ENCODE measurements around the gene KLHL36.

Gene KLHL36
- 60.7 to 203 reads per million in 2 experiments for total RNA-seq

DNA sequence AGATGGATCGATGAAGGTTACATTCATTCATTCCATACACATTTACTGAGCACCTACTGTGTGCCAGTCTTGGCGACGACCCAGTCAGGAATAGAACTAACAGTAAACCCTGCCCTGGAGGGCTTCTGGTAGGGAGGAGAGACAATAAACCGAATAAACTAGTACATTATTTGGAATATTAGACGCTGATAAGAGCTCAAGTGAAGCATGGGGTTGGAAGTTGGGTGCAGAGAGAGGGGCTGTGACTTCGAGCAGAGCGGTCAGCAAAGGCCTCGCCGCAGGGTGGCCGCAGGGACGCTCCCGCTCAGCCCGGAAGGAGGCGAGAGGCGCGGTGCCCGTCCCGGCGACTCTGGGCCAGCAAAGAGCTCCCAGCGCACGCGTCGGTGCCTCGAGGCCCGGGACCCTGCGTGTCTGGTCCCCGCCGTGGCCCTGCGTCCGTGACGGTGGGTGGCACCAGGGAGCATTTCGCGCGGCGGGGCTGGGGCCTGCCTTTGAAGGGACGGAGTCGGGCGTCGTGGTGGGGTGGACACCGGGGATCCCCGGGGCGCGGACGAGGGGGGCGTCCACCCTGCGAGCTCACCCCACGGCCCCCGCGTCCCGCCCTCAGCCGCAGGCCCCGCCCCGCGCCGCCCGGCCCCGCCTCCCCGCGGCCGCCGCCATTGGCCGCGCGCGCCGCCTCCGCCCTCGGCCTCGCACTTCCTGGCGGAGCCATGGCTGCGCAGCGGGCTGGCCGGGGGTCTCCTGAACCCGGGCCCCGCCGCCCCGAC is at the start of gene KLHL36:
Gene KLHL36 (plus strand): TSS at position 684 of the 767 bp plus-strand sequence. CDS start 2,357 bp downstream, outside the sequence.
- DNase-seq (ENCODE audit: low read depth), result peak; percentile 64

DNA sequence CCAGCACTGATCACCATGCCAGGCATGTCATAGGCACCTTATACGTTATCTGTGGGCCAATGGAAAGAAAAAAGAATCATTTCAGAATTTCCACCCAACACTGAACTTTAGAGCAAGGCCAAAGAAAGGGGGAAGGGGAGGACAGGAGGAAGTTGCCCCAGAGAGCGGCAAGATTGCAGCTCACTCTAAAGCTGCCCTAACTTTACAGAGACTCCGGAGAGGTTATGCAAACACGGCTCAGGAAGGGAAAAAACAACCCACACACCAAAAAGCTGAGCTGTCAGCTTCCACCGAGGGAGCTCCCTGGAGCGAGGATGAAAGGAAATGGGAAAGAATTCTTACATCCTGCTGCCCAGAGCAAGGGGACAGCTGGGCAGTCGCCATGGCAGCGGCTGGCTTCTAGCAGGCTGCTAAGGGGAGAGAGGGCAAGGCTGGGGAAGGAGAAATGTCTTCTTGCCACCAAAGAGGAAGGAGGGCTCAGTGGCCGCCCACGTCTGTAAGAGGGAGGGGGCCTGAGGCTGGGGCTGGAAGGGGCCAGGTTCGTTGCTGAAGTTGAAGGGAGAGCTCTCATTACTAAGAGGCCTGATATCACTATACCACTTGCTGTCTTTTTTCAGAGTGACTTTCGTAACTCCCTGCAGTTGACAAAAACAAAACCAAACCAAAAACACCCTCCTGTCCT is 48.6 kb upstream of the KLHL36 start:
- no peak for DNase-seq (ENCODE audit: low read depth)

DNA sequence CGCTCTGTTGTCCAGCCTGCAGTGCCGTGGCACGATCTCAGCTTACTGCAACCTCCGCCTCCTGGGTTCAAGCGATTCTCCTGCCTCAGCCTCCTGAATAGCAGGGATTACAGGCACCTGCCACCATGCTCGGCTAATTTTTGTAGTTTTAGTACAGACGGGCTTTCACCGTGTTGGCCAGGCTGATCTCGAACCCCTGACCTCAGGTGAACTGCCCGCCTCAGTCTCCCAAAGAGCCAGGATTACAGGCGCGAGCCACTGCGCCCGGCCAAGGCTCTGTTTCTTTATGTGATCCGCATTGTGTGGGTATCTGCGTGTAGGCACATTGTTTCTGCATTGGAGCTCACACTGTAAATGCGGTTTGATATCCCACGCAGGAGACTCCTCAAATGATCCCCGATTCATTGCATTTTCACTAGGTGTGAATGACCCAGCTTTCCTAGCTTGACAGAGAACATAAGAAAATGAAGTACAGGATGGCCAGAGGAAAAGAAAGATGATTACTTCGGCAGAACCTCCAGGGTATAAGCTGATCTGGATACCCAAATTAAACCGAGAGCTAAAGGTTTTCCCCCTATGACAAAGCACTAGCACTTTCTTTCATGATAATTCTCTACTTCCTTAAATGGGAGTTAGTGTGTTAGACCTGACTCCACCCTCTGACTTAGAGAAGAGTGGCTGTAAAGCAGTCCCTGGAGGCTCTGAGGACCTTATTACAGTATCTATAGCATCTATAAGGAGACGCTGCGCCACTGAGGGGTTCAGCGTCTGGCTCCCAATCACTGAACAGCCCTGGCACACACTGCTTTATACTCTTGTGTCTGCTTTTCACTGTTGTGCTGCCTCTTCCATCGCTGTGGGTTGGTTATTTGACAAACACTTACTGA is 47.7 kb upstream of the KLHL36 start:
- DNase-seq (ENCODE audit: low read depth), result no peak

DNA sequence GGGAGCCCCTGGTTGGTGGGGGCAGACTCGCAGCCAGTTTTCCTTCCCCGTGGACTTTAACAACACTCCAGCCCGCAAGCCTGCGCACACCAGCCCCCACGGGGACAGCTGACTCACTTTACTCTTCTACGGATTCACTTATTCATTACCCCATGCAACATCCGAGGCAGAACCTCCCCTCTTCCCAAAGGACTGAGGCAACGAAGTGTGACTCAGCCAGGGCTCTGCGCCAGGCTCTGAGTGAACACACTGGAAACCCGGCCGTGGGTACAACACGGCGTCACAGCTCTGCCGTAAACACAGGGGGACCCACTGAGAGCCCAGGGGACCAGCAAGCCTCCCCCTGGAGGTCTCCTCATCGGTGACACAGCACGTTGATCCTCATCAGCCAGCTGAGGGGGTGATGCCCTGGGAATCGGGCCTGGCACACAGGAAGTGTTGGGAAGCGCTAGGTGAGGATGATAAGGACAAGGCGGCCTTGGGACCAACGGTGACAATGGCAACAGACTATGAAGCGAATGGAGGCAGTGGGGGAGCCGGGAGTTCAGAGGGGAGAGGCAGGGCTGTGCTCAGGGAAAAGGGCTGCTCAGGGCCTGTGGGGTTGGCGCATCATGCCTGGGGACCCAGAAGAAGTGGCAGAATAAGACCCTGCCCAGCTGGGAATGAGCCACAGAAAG is 45.0 kb upstream of the KLHL36 start:
- peak; percentile 58 for DNase-seq (ENCODE audit: low read depth)

DNA sequence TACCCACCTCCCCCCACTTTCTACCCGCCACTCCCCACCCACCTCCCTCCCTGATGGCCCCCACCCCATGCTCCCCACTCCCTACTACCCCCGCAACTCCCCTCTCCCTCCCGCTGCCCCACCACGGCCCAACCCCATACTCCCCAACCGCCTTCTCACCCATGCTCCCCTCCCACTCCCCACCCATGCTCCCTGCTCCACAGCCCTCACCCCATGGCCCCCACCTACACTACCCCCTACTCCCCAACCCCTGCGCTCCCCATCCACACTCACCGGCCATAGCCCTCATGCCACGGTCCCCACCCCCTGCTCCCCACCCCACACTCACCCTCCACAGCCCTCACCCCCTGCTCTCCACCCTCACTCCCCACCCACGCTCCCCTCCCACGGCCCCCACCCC is 44.4 kb upstream of the KLHL36 start:
- no peak for DNase-seq (ENCODE audit: low read depth)

DNA sequence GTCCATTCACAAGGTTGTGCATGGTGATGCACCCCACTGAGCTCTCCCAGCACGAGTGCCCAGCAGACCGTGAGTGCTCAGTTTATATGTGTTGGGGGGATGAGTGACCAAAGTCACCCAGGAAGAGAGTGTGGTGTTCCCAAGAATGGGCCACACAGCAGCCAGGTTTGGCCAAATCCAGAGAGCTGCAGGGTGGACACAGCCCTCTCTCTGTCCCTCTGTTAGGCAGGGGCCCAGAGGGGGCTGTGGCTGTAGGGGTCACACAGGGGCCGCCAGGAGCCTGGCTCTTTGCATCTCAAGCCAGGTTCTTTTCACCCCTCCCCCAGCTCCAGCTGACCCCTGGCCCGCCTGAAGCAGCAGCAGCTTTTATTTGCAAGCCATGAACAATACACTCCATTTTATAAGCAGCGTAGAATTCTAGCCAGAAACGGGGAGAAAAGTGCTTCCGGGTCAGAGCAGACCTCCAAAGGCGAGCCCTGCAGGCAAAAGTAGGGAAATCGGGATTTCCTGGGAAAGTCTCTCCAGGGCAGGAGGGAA is 43.8 kb upstream of the KLHL36 start:
- DNase-seq (ENCODE audit: low read depth), result no peak

DNA sequence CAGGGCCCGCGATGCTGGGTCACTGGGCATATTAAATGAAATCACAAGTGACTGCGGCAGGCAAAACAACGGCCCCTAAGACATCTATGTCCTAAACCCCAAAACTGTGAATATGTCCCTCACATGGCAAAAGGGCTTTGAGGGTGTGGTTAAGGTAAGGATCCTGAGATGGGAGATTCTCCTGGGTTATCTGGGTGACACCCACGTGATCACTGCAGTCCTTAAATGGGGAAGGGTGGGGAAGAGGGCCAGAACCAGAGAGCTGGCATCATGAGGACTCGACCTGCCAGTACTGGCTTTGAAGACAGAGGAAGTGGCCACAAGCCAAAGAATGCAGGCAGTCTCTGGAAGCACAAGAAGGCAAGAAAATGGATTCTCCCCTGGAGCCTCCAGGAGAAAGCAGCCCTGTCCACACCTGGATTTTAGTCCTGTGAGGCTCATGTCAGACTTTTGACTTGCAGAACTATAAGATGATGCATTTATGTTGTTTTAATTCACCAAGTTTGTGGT is 42.9 kb upstream of the KLHL36 start:
- no peak for DNase-seq (ENCODE audit: low read depth)

DNA sequence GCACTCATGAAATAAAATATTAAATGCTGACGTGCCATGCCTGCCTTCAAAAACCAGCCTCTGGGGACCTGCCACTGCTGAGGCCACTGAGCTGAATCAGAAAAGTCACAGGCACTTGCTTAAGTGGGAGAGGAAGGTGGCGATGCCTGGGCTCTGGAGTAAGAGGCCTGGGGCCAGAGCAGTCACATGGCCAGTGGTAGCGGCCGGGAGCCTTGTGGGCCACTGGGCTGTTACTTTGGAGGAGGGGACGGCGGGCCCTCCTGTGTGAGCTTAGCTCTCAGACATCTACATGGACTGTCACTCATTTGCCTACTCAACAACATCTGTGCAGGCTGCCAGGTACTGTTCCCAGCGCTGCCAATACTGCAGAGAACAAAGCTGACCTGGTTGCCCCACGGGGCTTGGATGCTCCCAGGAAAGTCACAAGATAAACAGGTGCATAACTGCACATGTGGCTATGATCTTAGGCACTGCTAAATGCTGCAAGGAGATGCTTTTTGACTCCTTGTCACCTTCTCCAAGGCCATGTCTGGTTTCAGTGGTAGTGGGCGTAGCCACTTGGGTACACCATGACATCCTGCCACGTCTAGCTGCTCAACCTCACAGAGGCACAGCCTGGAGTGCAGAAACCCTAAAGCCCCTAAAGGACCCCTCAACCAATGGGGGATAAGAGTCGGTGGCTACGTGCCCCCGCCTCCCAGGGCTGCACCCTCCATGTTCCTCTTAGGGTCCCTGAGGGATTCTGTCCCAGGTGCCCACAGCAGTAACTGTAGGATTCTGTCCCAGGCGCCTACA is 42.0 kb upstream of the KLHL36 start:
- no peak for DNase-seq (ENCODE audit: low read depth)

DNA sequence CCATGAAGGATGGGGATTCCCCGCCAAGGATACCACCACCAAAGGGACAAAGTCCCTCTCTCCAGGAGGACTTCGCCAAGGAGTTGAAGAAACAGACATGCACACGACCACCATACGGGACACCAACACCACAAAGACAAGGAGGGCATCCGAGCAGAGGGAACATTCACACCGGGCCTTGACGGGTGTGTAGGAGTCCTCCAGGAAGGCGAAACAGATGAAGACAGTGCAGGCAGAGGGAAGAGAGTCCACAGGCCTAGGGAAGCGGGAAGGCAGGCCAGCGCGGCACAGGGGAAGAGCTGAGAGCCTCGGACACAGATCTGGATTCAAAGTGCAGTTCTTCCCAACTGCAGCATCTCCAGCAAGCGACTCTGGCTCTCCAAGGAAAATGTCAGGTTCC is 41.2 kb upstream of the KLHL36 start:
- no peak for DNase-seq (ENCODE audit: low read depth)

DNA sequence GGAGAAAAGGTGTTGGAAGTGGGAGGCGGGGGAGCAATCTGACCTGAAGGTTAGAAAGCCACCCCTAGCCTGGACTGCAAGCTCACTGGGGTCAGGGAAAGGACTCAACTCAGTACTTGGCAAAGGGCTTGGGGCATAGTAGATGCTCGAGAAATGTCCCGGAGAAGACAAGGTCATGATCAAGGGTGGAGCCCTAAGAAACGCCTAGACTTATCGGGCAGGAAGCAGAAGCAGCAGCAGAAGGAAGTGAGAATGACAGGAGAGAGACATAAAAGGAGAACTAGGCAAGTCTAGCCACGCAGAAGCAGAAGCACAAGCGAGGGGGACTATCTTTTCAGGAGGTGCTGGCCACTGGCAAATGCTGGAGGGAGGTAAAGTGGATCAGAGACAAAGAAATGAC is 40.6 kb upstream of the KLHL36 start:
- DNase-seq (ENCODE audit: low read depth), result no peak

DNA sequence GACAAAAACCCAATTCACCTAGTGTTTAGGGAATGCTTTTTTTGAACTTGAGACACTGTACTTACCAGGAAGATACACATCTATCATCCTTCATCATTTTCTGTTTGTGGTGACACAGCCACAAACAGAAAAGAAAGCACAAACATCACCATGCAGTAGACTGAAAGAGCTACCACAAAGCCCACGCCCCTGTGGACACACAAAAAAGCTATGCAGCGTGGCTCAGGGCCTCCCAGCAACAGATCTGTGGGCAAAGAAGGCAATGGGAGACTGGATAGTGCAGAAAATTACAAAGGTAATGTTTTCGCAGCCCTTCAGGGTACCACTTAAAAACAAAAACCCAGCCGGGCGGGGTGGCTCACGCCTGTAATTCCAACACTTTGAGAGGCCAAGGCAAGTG is 40.0 kb upstream of the KLHL36 start:
- no peak for DNase-seq (ENCODE audit: low read depth)

DNA sequence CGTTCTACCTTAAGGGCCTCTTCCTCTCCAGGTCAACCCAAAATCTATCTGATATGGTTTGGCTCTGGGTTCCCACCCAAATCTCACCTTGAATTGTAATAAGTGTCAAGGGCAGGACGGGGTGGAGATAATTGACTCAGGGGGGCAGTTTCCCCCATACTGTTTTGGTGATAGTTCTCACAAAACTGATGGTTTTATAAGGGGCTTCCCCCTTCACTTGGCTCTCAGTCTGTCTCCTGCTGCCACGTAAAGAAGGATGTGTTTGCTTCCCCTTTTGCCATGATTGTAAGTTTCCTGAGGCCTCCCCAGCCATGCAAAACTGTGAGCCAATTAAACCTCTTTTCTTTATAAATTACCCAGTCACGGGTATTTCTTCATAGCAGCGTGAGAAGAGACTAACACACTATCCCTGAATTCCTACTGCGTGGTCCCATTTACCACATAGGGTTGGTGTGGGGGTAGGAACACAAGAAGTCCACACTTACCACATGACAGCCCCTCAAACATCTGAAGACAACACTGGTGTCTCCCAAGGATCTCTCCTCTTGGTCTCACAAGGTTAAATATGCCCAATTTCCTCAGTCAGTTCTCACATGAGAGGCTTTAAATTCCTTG is 38.6 kb upstream of the KLHL36 start:
- DNase-seq (ENCODE audit: low read depth), result no peak

DNA sequence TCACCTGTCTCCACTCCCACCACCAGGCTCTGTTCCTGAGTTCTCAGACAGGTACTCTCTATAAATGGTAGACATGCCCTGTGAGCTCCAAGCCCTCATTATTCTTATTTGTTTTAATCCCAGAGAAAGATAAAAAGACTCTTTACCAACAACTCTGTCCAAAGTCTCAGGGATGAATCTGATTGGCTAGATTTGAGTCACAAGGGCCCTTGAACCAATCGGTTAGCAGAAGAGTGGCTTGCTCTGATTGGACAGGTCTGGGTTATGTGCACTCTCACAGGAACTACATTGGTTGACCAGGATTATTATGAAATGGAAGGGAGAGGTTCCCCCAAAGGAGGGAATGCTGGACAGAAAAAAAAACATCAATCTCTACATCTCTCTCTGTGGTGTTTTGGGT is 37.9 kb upstream of the KLHL36 start:
- no peak for DNase-seq (ENCODE audit: low read depth)

DNA sequence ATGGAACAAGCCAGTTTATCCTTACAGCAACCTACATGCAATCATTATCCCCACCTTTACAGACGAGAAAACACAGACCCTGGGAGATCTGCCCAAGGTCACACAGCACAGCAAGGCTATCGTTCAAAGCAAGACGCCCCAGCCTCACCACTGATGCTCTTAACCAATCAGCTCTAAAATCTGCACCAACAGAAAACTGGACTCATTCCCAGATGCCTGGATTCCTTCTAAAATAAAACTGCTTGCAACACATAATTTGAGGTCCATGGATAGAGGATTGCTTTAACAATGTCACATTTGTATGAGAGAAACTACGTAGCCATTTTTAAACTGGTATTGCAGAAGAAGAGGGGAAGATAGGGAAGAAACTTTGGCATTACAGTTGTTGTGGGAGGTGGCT is 37.3 kb upstream of the KLHL36 start:
- DNase-seq (ENCODE audit: low read depth), result no peak

DNA sequence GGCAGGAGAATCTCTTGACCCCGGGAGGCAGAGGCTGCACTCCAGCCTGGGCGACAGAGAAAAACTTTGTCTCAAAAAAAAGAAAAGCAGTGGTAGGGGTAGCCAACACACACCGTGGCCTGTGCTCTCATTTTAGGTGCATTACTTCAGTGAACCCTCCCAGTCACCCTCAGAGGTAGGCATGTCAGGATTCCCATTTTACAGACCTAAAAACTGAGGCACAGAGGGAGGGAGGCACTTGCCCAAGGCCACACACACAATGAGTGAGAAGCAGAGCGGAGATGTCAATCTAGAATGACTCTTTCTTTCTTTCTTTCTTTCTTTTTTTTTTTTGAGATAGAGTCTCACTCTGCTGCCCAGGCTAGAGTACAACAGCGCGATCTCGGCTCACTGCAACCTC is 35.6 kb upstream of the KLHL36 start:
- no peak for DNase-seq (ENCODE audit: low read depth)

DNA sequence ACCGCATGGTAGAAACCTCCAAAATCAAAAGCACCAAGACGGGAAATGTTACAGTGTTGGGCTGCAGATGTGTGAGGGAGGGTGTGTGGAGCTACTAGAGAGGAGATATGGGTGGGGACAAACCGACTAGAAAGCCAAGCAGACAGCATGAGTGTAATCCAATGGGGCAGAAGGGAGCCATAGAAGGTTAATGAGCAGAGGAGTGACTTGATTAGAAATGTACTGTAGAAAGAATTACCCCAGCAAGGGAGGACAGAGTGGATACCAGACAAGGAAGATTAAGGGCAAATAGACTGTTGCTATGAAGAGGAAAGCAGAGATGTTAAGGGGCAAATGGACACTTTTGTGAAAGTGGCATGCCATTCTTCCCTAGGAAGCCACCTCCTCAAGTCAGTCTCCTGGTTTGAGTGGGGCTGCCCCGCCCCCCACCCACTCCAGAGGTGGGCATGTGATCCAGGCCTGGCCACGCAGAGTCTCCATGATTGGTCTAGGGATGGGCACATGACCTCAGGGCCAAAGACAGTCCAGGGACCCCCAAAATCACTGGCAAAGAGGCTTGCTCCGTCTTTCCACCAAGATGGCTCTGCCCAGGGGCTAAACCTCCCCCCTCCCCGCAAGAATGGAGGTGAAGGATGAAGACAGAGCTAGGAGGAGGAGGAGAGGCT is 34.8 kb upstream of the KLHL36 start:
- DNase-seq (ENCODE audit: low read depth), result no peak

DNA sequence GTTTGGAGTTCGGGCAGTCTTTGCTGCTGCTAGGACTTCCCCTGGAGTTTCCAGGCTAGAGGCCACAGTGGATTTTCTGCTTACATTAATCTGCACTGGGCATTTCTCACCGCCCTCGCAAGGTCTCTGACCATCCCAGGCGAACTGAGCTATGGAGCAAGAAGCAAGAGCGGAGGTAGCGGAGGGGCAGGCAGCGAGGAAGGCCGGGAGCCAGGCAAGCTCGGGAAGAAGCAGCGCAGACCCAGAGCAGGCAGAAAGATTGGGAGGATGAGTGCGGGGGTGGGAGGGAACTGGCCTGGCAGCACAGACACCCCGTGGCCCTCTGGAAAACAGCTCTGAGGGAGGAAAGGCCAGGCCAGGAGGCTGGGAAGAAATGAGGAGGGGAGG is 34.2 kb upstream of the KLHL36 start:
- DNase-seq (ENCODE audit: low read depth), result no peak

DNA sequence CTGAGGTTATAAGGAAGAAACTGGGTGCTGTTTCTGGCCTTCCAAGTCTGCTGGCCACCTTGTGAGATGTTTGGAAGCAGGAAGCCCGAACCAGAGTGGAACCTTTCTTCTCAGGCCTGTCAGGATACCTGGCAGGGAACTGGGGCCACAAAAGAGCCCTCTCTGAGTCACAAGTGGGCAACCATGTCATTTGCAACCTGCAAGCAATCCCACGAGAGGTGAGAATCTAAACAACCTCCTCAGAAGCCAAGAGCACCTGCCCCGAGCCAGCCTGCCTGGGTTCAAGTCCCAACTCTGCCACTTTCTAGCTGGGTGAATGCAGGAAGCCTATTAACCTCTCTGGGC is 33.7 kb upstream of the KLHL36 start:
- no peak for DNase-seq (ENCODE audit: low read depth)

DNA sequence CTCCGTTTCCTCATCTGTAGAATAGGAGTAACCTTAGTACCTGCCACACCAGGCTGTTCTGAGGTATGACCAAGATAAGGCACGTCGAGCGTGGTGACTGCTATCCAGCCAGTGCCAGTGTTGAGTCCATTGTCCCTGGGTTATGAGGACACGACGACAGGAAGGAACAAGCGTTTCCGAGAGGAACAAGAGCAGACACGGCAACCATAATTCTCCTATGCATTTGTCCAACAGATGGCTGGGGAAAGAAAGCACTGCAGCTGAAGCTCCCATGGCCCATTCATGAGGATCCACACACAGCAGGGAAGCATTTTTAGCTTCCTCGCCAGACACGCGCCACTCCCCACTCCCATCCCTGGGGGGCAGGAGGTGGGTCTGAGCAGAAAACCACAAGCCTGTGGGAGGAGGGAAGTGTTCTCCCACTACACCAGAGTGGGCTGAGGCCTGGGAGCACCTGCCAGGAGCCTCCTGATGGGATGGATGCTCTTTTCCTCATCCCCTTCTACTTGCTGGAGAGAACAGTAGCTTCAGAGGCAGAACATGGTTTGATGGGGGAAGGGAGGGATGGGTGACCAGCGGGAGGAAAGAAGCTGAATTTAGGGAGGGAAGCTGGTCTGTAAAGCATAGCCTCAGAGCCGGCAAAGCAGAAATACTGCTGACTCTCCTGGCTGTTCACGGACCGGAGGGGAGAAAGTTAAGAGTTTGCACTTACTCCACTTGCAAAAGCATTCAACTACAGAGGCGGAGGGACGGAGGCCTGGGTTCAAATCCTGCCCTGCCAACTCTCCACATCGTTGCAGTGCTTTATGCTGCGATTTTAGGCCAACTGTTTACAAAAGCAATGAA is 33.1 kb upstream of the KLHL36 start:
- DNase-seq (ENCODE audit: low read depth), result no peak
